ENCODE data around the gene VPS13D. TPM values are rescaled to one million over a fixed set of nuclear protein-coding genes. Genes with fewer than 3 reads are reported as not detected.

VPS13D gene
- total RNA-seq, 1 experiment from 2014 or later = 9.6 TPM

GRCh38 chr1:12551584-12551983, 321.8 kb downstream of the VPS13D start:
- DNase-seq (ENCODE audit: low spot score) = no peak

- no peak for DNase-seq (ENCODE audit: low spot score)
Observed at GRCh38 chr1:12552111-12552888, 322.5 kb downstream of the VPS13D start.

- DNase-seq (ENCODE audit: low spot score) = no peak
Observed at GRCh38 chr1:12552951-12553921, 323.4 kb downstream of the VPS13D start.

- no peak for DNase-seq (ENCODE audit: low spot score)
Observed at GRCh38 chr1:12553963-12554362, 324.1 kb downstream of the VPS13D start.

- no peak for DNase-seq (ENCODE audit: low spot score)
Observed at GRCh38 chr1:12554521-12555305, 324.9 kb downstream of the VPS13D start.

- DNase-seq (ENCODE audit: low spot score) = no peak
Observed at GRCh38 chr1:12555411-12556367, 325.9 kb downstream of the VPS13D start.

GRCh38 chr1:12556368-12556930, 326.6 kb downstream of the VPS13D start:
- DNase-seq (ENCODE audit: low spot score) = no peak

GRCh38 chr1:12556957-12557935, 327.4 kb downstream of the VPS13D start:
- DNase-seq (ENCODE audit: low spot score) = no peak

GRCh38 chr1:12561121-12561520, 331.3 kb downstream of the VPS13D start:
- DNase-seq (ENCODE audit: low spot score) = no peak

Small RNAs within 50 kb of the gene (small RNA-seq; reads per million reads assigned to genes)
- gene MIR4632 (not detected), gene RF00156 (0.65 reads per million), gene SNORA59A (not detected)

Other genes with a start within 250 kb of the VPS13D start
- 58.3 and 59.9 TPM in 2 replicates for gene MFN2, start 249.6 kb upstream of the VPS13D start, total RNA-seq (2014; rRNA removed; shearing (Covaris generic))
- gene MIIP, start 210.5 kb upstream of the VPS13D start, total RNA-seq (2014; rRNA removed; shearing (Covaris generic)) = 87.4 and 88.0 TPM in 2 replicates
- 0.10 TPM in 1 of 2 replicates, not detected in the other for gene TNFRSF8, start 166.7 kb upstream of the VPS13D start, total RNA-seq (2014; rRNA removed; shearing (Covaris generic))
- 0.08 TPM in 1 of 2 replicates, not detected in the other for gene TNFRSF1B, start 63.0 kb upstream of the VPS13D start, total RNA-seq (2014; rRNA removed; shearing (Covaris generic))